ENCODE results near the gene DNAH10. TPM values are rescaled to one million over a fixed set of nuclear protein-coding genes. Genes with fewer than 3 reads are reported as not detected.
"Not testable (repeated sequence)": the region's sequence is repeated elsewhere in the genome, so short reads cannot be mapped to it uniquely, and the experiment has no call there.

DNAH10 gene
- total RNA-seq, 2 experiments from 2014 or later: 0.11 to 0.19 TPM

- H3K4me1 ChIP-seq (ENCODE audit: insufficient read depth, low read length, poor library complexity, severe bottlenecking): no peaks in the 10 kb centered on the region
- no peak overlapping the region for H3K4me2 ChIP-seq (ENCODE audit: low read length)
- CTCF ChIA-PET (ENCODE audit: unreplicated experiment): no interaction called here
- DNase-seq (ENCODE audit: low spot score): no peak
- no peak overlapping the region for H3K4me3 ChIP-seq (ENCODE audit: low read depth, low read length, poor library complexity, severe bottlenecking)
- no peak overlapping the region for H3K27ac ChIP-seq (ENCODE audit: low read depth, low read length, poor library complexity, severe bottlenecking)
- POLR2A ChIA-PET: no interaction called here
- intact Hi-C loops (cut with micrococcal nuclease; ENCODE audit: unreplicated experiment): no loop called here
- H3K79me2 ChIP-seq (ENCODE audit: insufficient read depth, low read depth, low read length): no peaks in the 10 kb centered on the region
- no peak overlapping the region for H2AFZ ChIP-seq (ENCODE audit: low read length)
- no peak for TF ChIP-seq CTCF (conservative IDR thresholded peaks at IDR 0.05; ENCODE audit: low read length)
- TF ChIP-seq EZH2phosphoT487 (IDR thresholded peaks at IDR 0.05; ENCODE audit: borderline replicate concordance, low read depth, low read length): no peak
- BruUV-seq (replicated peaks): no TSS peak
- H3K9me3 ChIP-seq (ENCODE audit: low read length): no peaks in the 10 kb centered on the region
- H4K20me1 ChIP-seq (ENCODE audit: insufficient read depth, low read length): no peaks in the 10 kb centered on the region
- H3K36me3 ChIP-seq (ENCODE audit: insufficient read depth, low read length): no peaks in the 10 kb centered on the region
- H3K9me2 ChIP-seq (ENCODE audit: insufficient read depth, low read length): no peaks in the 10 kb centered on the region
Observed at GRCh38 chr12:123787466-123787865, 25.4 kb downstream of the DNAH10 start.

GRCh38 chr12:123788541-123788940, 26.4 kb downstream of the DNAH10 start:
- Histone ChIP-seq H3K9me2 (ENCODE audit: insufficient read depth, low read length) (no peaks in the 10 kb centered on the region), H3K4me2 (ENCODE audit: low read length) (no peak overlapping the region), H4K20me1 (ENCODE audit: insufficient read depth, low read length) (no peaks in the 10 kb centered on the region), H3K36me3 (ENCODE audit: insufficient read depth, low read length) (no peaks in the 10 kb centered on the region), H3K4me1 (ENCODE audit: insufficient read depth, low read length, poor library complexity, severe bottlenecking) (no peaks in the 10 kb centered on the region), H3K79me2 (ENCODE audit: insufficient read depth, low read depth, low read length) (no peaks in the 10 kb centered on the region), H2AFZ (ENCODE audit: low read length) (no peak overlapping the region), H3K4me3 (ENCODE audit: low read depth, low read length, poor library complexity, severe bottlenecking) (no peak overlapping the region), H3K9me3 (ENCODE audit: low read length) (no peaks in the 10 kb centered on the region), H3K27ac (ENCODE audit: low read depth, low read length, poor library complexity, severe bottlenecking) (no peak overlapping the region)
- POLR2A ChIA-PET: no interaction called here
- BruUV-seq (replicated peaks): no TSS peak
- CTCF ChIA-PET (ENCODE audit: unreplicated experiment): no interaction called here
- DNase-seq (ENCODE audit: low spot score): no peak
- TF ChIP-seq CTCF (conservative IDR thresholded peaks at IDR 0.05; ENCODE audit: low read length) (no peak), EZH2phosphoT487 (IDR thresholded peaks at IDR 0.05; ENCODE audit: borderline replicate concordance, low read depth, low read length) (no peak)
- intact Hi-C loops (cut with micrococcal nuclease; ENCODE audit: unreplicated experiment): no loop called here

GRCh38 chr12:123789422-123789821, 27.3 kb downstream of the DNAH10 start:
- H2AFZ ChIP-seq (ENCODE audit: low read length); H3K4me2 ChIP-seq (ENCODE audit: low read length); H3K79me2 ChIP-seq (ENCODE audit: insufficient read depth, low read depth, low read length); H3K9me3 ChIP-seq (ENCODE audit: low read length); H3K4me3 ChIP-seq (ENCODE audit: low read depth, low read length, poor library complexity, severe bottlenecking); H3K36me3 ChIP-seq (ENCODE audit: insufficient read depth, low read length); H4K20me1 ChIP-seq (ENCODE audit: insufficient read depth, low read length); H3K27ac ChIP-seq (ENCODE audit: low read depth, low read length, poor library complexity, severe bottlenecking); POLR2A ChIA-PET; H3K9me2 ChIP-seq (ENCODE audit: insufficient read depth, low read length); H3K4me1 ChIP-seq (ENCODE audit: insufficient read depth, low read length, poor library complexity, severe bottlenecking); BruUV-seq (replicated peaks); intact Hi-C loops (cut with micrococcal nuclease; ENCODE audit: unreplicated experiment); DNase-seq (ENCODE audit: low spot score); CTCF ChIA-PET (ENCODE audit: unreplicated experiment): not testable (repeated sequence)
